GM04503 (cell line): ENCODE measurements around the gene PPDPF.

Source experiments
- DNase-seq: peaks from one replicate; pipeline ENCODE4 v3.0.0-alpha.2; 2012; ENCODE audit warnings: low read depth

PPDPF gene

DNA sequence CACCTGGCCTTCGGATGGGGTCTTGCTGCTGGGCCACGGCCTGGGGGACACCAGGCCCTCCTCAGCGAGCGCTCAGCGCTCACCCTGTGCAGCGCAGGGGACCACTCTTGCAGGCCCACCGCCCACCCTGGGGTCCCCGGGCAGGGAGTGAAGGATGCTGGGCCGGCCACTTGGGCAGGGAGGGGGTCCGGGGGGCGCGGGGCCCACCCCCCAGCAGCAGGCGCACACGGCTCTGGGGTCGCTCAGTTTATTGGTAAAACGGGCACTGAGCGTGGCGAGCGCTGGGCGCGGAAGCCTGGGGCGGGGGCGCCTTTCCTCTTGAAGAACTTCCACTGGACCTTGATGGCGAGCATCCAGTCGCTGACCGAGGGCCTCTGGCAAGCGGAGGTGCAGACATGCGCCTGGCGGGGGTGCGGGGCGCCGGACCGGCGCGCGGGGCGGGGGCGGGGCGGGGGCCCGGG lies 32.8 kb upstream of the PPDPF start:
- DNase-seq: no peak

DNA sequence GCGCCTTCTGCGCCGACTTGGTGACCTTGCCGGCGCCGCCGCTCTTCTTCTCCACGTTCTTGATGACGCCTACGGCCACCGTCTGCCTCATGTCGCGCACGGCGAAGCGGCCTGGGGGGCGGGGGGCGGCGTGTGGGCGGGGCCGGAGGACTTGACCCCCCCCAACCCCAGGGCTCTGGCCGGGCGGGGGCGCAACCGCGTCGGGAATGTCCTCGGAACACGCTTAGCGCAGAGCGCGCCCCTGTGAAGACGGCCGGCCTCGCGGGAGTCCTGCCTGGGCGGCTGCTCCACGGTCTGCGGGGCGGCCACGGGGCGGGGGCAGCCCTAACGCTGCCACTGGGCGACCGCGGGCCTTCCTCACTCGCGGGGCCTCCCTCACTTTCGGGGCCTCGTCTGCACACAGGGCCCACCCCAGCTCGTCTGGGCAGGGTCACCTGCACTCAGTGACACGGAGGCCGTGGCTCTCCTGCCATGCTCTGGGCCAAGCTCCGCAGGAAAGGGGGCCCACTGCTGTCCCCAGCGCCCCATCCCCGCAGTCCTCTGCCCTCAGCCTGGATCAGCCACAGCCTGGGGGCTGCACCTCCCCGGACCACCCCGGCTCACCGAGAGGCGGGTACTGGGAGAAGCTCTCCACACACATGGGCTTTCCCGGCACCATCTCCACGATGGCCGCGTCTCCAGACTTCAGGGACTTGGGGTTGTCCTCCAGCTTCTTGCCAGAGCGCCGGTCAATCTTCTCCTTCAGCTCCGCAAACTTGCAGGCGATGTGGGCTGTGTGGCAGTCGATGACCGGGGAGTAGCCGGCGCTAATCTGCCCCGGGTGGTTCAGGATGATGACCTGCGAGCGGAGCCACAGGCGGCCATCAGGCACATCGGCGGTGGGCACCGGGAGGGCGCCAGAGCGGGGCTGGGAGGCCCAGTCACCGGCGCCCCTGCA lies 32.0 kb upstream of the PPDPF start:
- no peak for DNase-seq

- no peak for DNase-seq
These were observed 30.1 kb upstream of the PPDPF start for GRCh38 chr20:63490416-63490815.

DNA sequence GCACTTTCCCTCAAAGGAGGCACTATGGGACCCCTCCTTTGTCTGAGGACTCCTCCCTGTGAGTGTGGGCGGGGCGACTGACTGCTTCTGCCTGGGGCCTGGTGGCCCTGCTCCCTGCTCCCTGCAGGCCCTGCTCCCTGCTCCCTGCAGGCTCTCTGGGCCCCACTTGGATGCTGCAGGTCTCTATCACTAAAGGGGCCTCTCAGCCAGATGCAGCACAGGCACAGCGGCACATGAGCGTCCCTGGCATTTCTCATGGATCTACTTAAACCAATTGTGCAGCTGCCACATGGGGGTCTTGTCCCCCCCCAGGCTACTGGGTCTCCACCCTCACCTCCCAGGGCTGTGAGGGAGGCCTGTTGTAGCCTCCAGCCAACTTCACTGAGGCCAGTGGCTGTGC lies 29.5 kb upstream of the PPDPF start:
- DNase-seq: no peak

DNA sequence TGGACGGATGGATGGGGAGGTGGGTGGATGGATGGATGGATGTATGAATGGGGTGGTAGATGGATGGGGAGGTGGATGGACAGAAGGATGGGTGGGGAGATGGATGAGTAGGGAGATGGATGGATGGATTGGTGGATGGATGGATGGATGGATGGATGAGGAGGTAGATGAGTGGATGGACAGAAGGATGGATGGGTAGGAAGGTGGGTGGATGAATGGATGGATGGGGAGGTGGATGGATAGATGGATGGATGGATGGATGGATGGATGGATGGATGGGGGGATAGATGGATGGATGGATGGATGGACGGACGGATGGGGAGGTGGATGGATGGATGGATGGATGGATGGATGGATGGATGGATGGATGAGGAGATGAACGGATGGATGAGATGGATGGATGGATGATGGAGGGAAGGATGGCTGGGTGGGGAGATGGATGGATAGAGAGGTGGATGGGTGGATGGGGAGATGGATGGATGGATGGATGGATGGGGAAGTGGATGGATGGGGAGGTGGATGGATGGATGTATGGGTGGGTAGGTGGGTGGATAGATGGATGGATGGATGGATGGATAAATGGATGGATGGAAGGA lies 28.8 kb upstream of the PPDPF start:
- DNase-seq: no peak

DNA sequence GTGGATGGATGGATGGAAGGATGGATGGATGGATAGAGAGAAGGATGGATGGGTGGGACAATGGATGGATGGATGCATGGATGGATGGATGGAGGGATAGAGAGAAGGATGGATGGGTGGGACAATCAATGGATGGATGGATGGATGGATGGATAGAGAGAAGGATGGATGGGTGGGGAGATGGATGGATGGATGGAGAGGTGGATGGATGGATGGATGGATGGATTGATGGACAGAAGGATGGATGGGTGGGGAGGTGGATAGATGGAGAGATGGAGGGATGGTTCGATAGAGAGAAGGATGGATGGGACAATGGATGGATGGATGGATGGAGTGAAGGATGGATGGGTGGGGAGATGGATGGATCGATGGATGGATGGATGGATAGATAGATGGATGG lies 28.0 kb upstream of the PPDPF start:
- DNase-seq: no peak

GRCh38 chr20:63492982-63493381 lies 27.6 kb upstream of the PPDPF start:
- no peak for DNase-seq

DNA sequence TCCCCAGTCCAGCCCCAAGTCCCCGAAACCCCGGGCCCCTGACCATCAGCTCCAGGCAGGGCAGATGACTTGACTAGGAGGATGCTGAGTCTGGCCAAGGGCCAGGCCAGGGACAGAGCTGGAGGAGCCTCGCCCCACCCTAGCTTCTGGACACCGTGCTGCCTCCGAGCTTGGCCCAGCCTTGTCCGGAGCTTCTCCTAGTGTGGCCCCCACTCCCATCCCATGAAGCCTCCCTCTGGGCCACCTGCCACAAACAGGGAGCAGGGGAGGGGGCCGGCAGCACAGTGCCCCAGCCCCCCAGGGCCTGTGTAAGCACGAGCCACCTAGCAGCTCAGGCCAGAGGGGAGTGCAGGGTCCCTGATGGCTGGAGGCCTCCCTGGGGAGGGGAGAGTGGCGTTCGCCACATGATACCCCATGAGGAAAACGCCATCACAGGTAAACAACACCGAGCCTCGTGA lies 27.0 kb upstream of the PPDPF start:
- no peak for DNase-seq

GRCh38 chr20:63494084-63494419 lies 26.5 kb upstream of the PPDPF start:
- DNase-seq: no peak

DNA sequence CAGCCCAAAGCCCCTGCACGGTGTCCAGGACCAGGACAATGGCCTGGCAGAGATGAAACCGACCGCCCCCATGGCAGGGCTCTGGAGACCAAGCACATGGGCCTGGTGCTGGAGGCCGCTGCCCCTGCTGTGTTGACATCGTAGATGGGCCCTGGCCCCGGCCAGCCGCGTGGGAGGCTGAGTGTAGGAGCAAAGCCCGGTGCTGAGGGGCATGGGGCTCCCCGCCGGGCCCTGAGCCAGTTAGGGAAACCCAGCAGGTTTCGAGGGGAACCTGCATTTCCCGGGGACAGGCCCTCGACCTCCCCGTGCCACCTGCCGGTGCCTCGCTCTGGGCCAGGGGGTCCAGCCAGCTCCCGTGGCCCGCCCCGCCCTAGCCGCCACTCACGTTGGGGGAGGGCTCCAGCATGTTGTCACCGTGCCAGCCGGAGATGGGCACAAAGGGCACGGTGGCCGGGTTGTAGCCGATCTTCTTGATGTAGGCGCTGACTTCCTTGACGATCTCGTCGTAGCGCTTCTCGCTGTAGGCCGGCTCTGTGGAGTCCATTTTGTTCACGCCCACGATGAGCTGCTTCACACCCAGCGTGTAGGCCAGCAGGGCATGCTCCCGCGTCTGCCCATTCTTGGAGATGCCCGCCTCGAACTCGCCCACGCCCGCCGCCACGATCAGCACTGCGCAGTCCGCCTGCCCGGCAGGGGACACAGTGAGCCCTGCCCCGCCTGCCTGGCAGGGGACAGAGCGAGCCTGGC lies 26.0 kb upstream of the PPDPF start:
- DNase-seq: no peak

GRCh38 chr20:63495167-63495720 lies 25.3 kb upstream of the PPDPF start:
- no peak for DNase-seq

DNA sequence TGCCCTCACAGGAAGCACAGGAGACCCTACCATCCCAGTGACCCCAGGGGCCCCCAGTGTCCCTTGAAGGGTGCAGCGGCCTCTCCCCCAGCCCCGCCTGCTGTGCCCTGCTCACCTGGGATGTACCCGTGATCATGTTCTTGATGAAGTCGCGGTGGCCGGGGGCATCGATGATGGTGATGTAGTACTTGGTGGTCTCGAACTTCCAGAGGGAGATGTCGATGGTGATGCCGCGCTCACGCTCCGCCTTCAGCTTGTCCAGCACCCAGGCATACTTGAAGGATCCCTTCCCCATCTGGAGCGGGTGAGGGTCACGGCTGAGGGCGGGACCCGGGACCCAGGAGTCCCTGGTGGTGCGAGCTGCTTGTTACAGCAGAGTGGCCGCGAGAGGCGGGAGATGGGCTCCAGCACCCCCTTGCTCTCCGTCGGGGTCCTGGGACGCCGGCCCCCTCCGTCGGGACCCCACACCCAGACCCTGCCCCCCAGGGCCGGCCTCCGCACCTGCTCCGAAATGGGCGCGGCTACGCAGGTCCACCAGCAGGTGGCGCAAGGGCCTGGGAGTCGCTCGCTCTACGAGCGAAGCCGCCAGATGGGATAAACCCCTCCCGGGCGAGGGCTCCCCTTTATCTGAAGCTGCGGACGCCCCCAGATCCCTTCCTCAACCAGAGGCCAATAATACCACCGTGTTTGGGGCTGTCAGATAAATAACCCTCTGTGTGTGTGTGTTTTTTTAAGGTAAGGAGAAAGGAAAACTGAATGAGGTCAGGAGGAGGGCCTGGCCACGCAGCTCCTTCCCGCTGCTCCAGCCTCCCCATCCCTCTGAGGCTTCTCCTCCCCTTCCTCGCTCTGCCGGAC lies 24.6 kb upstream of the PPDPF start:
- no peak for DNase-seq

DNA sequence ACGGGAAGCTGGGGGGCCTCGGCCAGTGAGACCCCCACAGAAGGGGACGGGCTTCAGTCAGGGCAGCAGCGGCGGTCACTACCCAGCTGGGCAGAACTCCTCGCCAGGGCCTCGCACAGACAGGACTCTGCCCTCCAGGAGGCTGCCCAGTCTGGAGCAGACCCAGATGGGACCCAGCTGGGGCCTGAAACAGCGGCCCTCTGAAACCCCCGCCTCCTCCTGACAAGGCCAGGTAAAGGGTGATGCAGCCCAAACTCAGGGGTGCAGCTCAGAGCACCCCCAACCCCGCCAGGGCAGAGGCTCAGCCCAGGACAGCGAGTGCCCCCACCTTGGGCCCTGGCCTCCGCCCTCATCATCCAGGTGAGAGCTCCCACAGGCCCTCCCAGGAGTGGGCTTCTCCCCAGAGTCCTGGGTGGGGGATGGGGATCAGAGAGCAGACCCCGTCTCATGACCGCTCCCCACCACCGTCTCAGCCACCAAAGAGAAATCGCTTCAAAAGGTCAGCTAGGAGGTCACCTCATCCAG lies 23.9 kb upstream of the PPDPF start:
- no peak for DNase-seq

- no peak for DNase-seq
These were observed 23.2 kb upstream of the PPDPF start for GRCh38 chr20:63497138-63497945.

GRCh38 chr20:63497946-63498935 lies 22.3 kb upstream of the PPDPF start:
- no peak for DNase-seq

GRCh38 chr20:63498960-63499337 lies 21.6 kb upstream of the PPDPF start, which contains the start of gene EEF1A2:
Gene EEF1A2, minus strand, starts transcription at chr20:63499083. Its CDS starts 1,320 bp downstream, at chr20:63497763.
- no peak for DNase-seq

GRCh38 chr20:63499338-63499969 lies 21.1 kb upstream of the PPDPF start:
- no peak for DNase-seq

DNA sequence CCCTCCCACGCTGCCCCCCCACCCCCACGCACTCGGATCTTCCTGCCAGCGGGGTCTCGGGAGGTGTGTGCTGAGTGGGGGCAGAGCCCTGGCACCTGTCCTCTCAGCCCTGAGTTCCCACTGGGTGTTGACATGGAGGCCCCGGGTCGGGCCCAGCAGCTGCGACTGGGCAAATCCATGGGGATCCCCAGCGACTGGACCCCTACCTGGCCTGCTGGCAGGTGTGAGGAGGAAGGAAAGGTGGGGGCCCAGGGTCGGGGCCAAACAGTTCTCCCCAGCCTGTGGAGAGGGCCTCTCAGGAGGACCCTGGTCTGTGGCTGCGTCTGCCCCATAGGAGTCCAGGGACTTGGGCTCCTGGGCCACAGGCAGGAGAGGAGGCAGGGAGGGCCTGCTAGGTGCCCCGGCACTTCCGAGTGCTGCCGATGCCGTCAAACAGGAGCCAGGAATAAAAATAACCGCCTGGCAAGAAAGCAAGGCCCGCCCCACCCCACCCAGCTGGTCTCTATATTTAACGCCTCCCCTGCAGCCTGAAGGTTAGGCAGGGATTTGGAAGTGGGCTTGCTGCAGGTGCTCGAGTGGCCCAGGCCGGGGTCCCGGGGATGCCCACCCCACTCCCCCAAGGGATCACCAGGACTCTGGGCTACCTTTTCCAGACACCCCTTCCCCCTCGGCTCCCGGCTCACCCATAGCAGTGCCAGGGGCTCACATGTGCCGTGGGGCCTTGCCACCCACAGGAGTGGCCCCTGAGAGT lies 20.2 kb upstream of the PPDPF start:
- DNase-seq: no peak
